Measurements from ENCODE around the gene GRIP2. TPM values are rescaled to one million over a fixed set of nuclear protein-coding genes. Genes with fewer than 3 reads are reported as not detected.

GRIP2 gene
- total and polyA plus RNA-seq, 2 donors (not counting 3 experiments of a cell fraction or from before 2014, with no cell fraction given), result not detected

DNA sequence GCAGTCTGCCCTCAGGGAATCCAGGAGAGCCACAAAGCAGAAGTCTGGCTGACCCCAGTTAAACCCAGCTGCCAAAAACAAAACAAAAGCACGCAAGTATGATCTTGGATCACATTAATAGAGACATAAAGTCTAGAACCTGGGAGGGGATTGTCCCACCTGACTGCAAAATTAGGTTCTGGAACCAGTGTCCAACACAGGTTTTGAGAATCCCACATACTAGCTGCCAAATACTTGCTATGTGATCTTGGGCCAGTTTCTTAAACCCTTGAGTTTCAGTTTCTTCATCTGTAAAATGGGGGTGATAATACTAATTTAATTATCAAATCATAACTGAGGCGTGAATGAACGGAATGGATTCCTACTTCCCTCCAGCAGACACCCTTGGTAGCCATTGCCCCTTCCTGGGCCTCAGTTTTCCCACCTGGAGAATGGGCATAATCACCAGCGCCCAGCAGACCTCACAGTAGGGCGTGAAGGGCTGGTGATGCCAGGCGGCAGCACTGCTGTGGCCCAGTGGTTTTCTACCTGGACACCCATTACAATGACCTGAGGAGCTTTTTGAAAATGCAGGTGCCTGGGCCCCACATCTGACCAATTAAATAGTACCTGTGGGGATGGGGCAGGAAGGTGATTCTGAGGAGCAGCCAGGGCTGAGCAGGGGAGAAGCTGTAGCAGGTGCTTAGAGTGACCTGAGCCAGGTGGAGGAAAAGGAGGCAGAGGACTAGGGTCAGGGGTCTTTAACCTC, 32.2 kb downstream of the GRIP2 start:
- Histone ChIP-seq H3K4me1 (ENCODE audit: control insufficient read depth, extremely low read depth, insufficient read depth, low read length) (no peaks in the 10 kb centered on the region), H3K4me2 (ENCODE audit: insufficient read depth, low read length) (no peak overlapping the region), H3K9me3 (replicated peaks; ENCODE audit: control insufficient read depth, insufficient read depth, low read length) (no peaks in the 10 kb centered on the region), H3K36me3 (ENCODE audit: control insufficient read depth in 2 of 2, extremely low read depth in 1 of 2, insufficient read depth in 2 of 2, low read length in 2 of 2) (no peaks in the 10 kb centered on the region), H3K9me1 (replicated peaks; ENCODE audit: control insufficient read depth, extremely low read depth, insufficient read depth, low read length) (no peaks in the 10 kb centered on the region), H4K20me1 (replicated peaks; ENCODE audit: control insufficient read depth, extremely low read depth, insufficient read depth, low read length) (no peaks in the 10 kb centered on the region), H3K27ac (ENCODE audit: insufficient read depth, low read depth, low read length) (no peak overlapping the region), H2AFZ (ENCODE audit: low read depth, low read length) (no peak overlapping the region), H3K27me3 (ENCODE audit: control insufficient read depth in 2 of 2, insufficient read depth in 2 of 2, low read length in 2 of 2) (no peaks in the 10 kb centered on the region), H3K79me2 (ENCODE audit: control insufficient read depth, insufficient read depth, low read length) (no peaks in the 10 kb centered on the region), H3K4me3 (replicated peaks in 1 of 3; ENCODE audit: insufficient read depth in 1 of 3, low read depth in 1 of 3, low read length in 3 of 3) (no peak overlapping the region), H3K9ac (replicated peaks; ENCODE audit: extremely low read depth, insufficient read depth, low read length) (no peak overlapping the region)
- TF ChIP-seq MYC (IDR thresholded peaks at IDR 0.05; ENCODE audit: low read depth, low read length) (no peak), FOS (IDR thresholded peaks at IDR 0.05; ENCODE audit: borderline replicate concordance, insufficient read depth, low read length) (no peak), JUN (IDR thresholded peaks at IDR 0.05; ENCODE audit: borderline replicate concordance, insufficient read depth, insufficient read length, low read depth) (no peak), POLR2AphosphoS5 (IDR thresholded peaks at IDR 0.05; ENCODE audit: insufficient read depth, low read depth, low read length) (no peak), POLR2A (IDR thresholded peaks at IDR 0.05; ENCODE audit: low read depth, low read length) (no peak), EZH2 (IDR thresholded peaks at IDR 0.05; ENCODE audit: borderline replicate concordance, low read depth, low read length, severe bottlenecking) (no peak), GATA2 (IDR thresholded peaks at IDR 0.05; ENCODE audit: insufficient read depth, insufficient read length, low read depth, low read length) (no peak)
- TF ChIP-seq, protein P1, sequence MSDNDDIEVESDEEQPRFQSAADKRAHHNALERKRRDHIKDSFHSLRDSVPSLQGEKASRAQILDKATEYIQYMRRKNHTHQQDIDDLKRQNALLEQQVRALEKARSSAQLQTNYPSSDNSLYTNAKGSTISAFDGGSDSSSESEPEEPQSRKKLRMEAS (IDR thresholded peaks at IDR 0.05; ENCODE audit: insufficient read depth, insufficient read length), result no peak
- TF ChIP-seq, protein P2, sequence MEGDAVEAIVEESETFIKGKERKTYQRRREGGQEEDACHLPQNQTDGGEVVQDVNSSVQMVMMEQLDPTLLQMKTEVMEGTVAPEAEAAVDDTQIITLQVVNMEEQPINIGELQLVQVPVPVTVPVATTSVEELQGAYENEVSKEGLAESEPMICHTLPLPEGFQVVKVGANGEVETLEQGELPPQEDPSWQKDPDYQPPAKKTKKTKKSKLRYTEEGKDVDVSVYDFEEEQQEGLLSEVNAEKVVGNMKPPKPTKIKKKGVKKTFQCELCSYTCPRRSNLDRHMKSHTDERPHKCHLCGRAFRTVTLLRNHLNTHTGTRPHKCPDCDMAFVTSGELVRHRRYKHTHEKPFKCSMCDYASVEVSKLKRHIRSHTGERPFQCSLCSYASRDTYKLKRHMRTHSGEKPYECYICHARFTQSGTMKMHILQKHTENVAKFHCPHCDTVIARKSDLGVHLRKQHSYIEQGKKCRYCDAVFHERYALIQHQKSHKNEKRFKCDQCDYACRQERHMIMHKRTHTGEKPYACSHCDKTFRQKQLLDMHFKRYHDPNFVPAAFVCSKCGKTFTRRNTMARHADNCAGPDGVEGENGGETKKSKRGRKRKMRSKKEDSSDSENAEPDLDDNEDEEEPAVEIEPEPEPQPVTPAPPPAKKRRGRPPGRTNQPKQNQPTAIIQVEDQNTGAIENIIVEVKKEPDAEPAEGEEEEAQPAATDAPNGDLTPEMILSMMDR (IDR thresholded peaks at IDR 0.05; ENCODE audit: extremely low read depth in 1 of 2, insufficient read depth in 1 of 2, low read depth in 1 of 2, low read length in 2 of 2), result no peak
- intact Hi-C loops (cut with micrococcal nuclease), result loop anchor here (10.0 kb wide), 1 partner anchor 277 kb away; no protein-coding TSS in a partner anchor
- DNase-seq (ENCODE audit: low read depth, low spot score) (no peak), FAIRE-seq (no peak)
- ChIA-PET POLR2A (no interaction called here), CTCF (interaction anchor here (0.7 to 2.4 kb wide), 7 partner anchors 11 to 305 kb away, joined by 3 to 24 read pairs (median 9); no protein-coding TSS in a partner anchor)
- no TSS peak for BruUV-seq (replicated peaks)
- dilution Hi-C loops (cut with MboI; ENCODE audit: extremely low pct_ligation_motif_present, low sequenced_read_pairs), result no loop called here

Measured in endothelial cell of umbilical vein (primary cell).